ENCODE results near the gene LGALS9C.
"Not testable (repeated sequence)": the region's sequence is repeated elsewhere in the genome, so short reads cannot be mapped to it uniquely, and the experiment has no call there.

LGALS9C gene

GRCh38 chr17:18476508-18477308 is at the start of gene LGALS9C:
Gene LGALS9C (plus strand): TSS chr17:18476789. CDS start chr17:18476855, 66 bp downstream.
- CTCF ChIA-PET; POLR2A ChIA-PET; DNase-seq (ENCODE audit: extremely low spot score): not testable (repeated sequence)

GRCh38 chr17:18432206-18432605 is 44.4 kb upstream of the LGALS9C start:
- CTCF ChIA-PET; POLR2A ChIA-PET; DNase-seq (ENCODE audit: extremely low spot score): not testable (repeated sequence)

GRCh38 chr17:18439465-18439870 is 37.1 kb upstream of the LGALS9C start:
- DNase-seq (ENCODE audit: extremely low spot score); POLR2A ChIA-PET; CTCF ChIA-PET: not testable (repeated sequence)

GRCh38 chr17:18442093-18442492 is 34.5 kb upstream of the LGALS9C start:
- POLR2A ChIA-PET; CTCF ChIA-PET; DNase-seq (ENCODE audit: extremely low spot score): not testable (repeated sequence)

- POLR2A ChIA-PET; CTCF ChIA-PET; DNase-seq (ENCODE audit: extremely low spot score): not testable (repeated sequence)
Observed at GRCh38 chr17:18442532-18442931, 34.1 kb upstream of the LGALS9C start.

- POLR2A ChIA-PET; CTCF ChIA-PET; DNase-seq (ENCODE audit: extremely low spot score): not testable (repeated sequence)
Observed at GRCh38 chr17:18447476-18448205, 28.9 kb upstream of the LGALS9C start.

- POLR2A ChIA-PET; CTCF ChIA-PET; DNase-seq (ENCODE audit: extremely low spot score): not testable (repeated sequence)
Observed at GRCh38 chr17:18448311-18448710, 28.3 kb upstream of the LGALS9C start.

- DNase-seq (ENCODE audit: extremely low spot score); CTCF ChIA-PET; POLR2A ChIA-PET: not testable (repeated sequence)
Observed at GRCh38 chr17:18449833-18450232, 26.8 kb upstream of the LGALS9C start.

- POLR2A ChIA-PET: not testable (repeated sequence)
Observed at GRCh38 chr17:18450998-18451397, 25.6 kb upstream of the LGALS9C start.

GRCh38 chr17:18451969-18452368 is 24.6 kb upstream of the LGALS9C start:
- DNase-seq (ENCODE audit: extremely low spot score); CTCF ChIA-PET; POLR2A ChIA-PET: not testable (repeated sequence)

More at GRCh38 chr17:18450998-18451397, 25.6 kb upstream of the LGALS9C start:
- CTCF ChIA-PET; DNase-seq (ENCODE audit: extremely low spot score): not testable (repeated sequence)

GRCh38 chr17:18459035-18459434 is 17.6 kb upstream of the LGALS9C start:
- CTCF ChIA-PET; POLR2A ChIA-PET; DNase-seq (ENCODE audit: extremely low spot score): not testable (repeated sequence)

- CTCF ChIA-PET; POLR2A ChIA-PET; DNase-seq (ENCODE audit: extremely low spot score): not testable (repeated sequence)
Observed at GRCh38 chr17:18463831-18464502, 12.6 kb upstream of the LGALS9C start.

- CTCF ChIA-PET; DNase-seq (ENCODE audit: extremely low spot score); POLR2A ChIA-PET: not testable (repeated sequence)
Observed at GRCh38 chr17:18466250-18466983, 10.2 kb upstream of the LGALS9C start.

GRCh38 chr17:18467001-18467400 is 9.6 kb upstream of the LGALS9C start:
- CTCF ChIA-PET; POLR2A ChIA-PET; DNase-seq (ENCODE audit: extremely low spot score): not testable (repeated sequence)

GRCh38 chr17:18468472-18469171 is 8.0 kb upstream of the LGALS9C start:
- DNase-seq (ENCODE audit: extremely low spot score); CTCF ChIA-PET: not testable (repeated sequence)

GRCh38 chr17:18469837-18470236 is 6.8 kb upstream of the LGALS9C start:
- DNase-seq (ENCODE audit: extremely low spot score); POLR2A ChIA-PET; CTCF ChIA-PET: not testable (repeated sequence)

More at GRCh38 chr17:18468472-18469171, 8.0 kb upstream of the LGALS9C start:
- POLR2A ChIA-PET: not testable (repeated sequence)

- DNase-seq (ENCODE audit: extremely low spot score); CTCF ChIA-PET; POLR2A ChIA-PET: not testable (repeated sequence)
Observed at GRCh38 chr17:18470345-18470930, 6.2 kb upstream of the LGALS9C start.

GRCh38 chr17:18473967-18474366 is 2.6 kb upstream of the LGALS9C start:
- DNase-seq (ENCODE audit: extremely low spot score); CTCF ChIA-PET; POLR2A ChIA-PET: not testable (repeated sequence)
